GM15510 (cell line): ENCODE results near the gene SLC30A5.

Source experiments
- POLR2A ChIP-seq: IDR thresholded peaks from 3 replicates; pipeline ENCODE4 v1.6.1; 2011; ENCODE audit warnings: borderline replicate concordance; ENCODE audit not compliant: insufficient read length; ENCODE audit errors: extremely low read depth

SLC30A5 gene

DNA sequence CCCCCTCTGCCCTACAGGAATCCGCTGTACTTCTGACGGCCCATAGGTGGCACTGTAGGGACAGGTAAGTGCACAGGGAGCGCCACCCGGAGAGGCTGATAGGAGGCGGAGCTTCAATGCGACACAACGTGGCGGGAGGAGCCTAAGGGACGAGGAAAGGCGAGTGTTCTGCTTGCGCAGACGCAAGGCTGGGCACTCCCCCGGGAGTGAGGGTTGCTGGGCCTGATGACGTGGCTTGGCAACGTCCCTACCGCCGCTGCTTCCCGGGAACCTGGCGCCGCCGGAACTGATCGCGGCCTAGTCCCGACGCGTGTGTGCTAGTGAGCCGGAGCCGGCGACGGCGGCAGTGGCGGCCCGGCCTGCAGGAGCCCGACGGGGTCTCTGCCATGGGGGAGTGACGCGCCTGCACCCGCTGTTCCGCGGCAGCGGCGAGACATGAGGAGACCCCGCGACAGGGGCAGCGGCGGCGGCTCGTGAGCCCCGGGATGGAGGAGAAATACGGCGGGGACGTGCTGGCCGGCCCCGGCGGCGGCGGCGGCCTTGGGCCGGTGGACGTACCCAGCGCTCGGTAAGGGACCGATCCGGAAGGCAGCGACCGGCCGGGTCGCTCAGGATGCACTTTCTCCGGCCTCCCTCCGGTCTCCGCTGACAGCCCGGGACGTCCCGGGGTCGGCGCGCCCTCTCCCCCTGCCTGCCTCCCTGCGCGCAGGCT is at the start of gene SLC30A5:
Gene SLC30A5, plus strand, starts transcription at position 244 of the 712 bp plus-strand sequence. Its CDS starts 242 bp downstream, at position 486.
- TF ChIP-seq POLR2A, result peak; percentile 93

DNA sequence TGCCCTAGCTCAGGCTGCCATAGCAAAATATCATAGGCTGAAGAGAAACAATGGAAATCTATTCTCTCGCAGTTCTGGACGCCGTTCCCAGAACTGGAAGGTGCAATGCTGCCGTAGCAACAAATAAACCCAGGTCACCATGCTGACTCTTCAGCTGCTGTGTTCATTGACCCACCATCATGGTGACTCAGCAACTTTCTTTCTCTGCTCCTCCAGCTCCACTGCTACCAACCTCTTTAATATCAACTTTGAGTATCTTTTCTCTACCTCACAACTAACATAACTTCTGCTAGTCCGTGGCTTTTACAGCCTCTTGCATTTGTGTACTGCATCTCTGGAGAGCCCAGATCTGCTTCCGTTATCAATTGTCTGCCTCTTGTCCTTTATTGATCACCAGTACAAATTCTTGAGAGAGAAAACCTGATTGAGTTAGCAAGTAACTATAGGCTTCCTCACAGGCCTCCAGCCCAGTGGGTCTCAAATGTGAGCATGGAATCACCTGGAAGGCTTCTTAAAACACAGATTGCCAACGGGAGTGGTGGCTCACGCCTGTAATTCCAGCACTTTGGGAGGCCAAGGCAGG is 47.3 kb upstream of the SLC30A5 start:
- no peak for TF ChIP-seq POLR2A

DNA sequence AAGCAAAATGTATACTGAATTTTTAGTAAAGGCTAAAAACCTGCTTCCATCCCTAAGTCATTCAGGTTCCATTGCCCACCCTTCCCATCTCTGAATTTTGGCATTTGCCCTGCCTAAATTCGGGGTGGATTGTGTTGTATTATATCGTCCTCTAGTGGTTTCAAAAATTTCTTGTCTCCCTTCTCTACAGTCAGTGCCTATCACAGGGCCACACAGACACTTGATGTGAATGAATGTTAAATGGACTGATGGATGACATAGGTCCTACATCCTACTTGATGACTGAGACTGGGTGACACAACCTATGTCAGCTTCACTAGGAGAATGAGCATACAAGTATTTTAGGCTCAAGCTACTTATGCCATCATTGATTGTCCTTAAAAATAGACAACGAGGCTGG is 45.6 kb upstream of the SLC30A5 start:
- no peak for TF ChIP-seq POLR2A

DNA sequence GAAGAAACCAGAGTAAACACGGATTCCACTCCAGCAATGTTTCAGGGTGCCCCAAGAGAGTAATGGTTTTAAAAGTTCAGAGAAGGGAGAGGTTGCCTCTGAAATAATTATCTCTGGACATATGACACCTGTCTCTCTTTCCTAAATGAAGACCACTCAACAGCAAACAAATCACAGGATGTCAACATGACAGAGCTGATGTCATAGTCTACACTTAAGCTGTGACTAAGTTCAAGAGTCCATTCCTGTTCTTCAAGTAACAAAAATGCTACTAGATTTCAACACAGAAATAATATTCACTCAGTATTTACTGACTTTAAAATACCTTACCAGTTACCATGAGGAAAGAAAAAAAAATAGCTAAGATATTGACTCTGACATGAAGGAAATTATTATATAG is 44.7 kb upstream of the SLC30A5 start:
- TF ChIP-seq POLR2A, result no peak

DNA sequence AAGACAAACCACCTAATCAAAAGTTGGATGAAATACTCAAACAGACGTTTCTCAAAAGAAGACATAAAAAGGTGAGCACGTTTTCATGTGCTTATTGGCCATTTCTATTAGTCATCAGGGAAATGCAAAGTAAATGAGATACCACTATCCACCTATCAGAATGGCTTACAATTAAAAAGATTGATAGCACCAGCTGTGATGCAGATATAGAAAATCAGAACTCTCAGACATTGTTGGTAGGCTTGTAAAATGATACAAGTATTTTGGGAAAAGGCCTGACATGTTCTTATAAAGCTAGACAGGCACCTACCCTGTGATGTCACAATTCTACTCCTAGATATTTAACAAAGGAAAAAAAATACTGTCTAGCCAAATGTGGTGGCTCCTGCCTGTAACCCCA is 44.0 kb upstream of the SLC30A5 start:
- TF ChIP-seq POLR2A, result no peak

DNA sequence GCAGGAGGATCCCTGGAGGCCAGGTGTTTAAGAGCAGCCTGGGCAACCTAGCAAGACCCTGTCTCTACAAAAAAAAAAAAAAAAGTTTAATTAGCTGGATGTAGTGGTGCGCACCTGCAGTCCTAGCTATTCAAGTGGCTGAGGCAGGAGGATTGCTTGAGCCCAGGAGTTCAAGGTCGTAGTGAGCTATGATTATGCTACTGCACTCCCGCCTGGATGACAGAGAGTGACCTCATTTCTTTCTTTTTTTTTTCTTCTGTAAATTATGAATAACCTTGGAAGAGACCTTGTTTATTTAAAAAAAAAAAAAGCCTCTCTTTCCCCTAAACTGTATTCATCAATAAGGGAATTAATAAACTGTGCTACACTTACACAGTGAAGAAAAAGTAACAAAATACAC is 43.6 kb upstream of the SLC30A5 start:
- TF ChIP-seq POLR2A, result no peak

DNA sequence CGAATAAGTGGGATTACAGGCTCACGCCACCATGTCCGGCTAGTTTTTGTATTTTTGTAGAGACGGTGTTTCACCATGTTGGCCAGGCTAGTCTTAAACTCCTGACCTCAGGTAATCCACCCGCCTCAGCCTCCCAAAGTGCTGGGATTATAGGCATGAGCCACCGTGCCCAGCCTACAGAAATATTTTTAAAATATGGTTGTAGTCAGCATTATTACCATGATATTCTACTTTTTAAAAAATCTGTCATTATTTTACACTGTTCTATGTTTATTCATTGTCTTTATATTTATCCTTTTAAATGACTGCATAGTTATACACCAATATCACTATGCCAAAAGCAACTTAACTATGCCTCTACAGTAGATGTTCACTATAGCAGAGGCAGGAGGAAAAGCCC is 41.6 kb upstream of the SLC30A5 start:
- no peak for TF ChIP-seq POLR2A

DNA sequence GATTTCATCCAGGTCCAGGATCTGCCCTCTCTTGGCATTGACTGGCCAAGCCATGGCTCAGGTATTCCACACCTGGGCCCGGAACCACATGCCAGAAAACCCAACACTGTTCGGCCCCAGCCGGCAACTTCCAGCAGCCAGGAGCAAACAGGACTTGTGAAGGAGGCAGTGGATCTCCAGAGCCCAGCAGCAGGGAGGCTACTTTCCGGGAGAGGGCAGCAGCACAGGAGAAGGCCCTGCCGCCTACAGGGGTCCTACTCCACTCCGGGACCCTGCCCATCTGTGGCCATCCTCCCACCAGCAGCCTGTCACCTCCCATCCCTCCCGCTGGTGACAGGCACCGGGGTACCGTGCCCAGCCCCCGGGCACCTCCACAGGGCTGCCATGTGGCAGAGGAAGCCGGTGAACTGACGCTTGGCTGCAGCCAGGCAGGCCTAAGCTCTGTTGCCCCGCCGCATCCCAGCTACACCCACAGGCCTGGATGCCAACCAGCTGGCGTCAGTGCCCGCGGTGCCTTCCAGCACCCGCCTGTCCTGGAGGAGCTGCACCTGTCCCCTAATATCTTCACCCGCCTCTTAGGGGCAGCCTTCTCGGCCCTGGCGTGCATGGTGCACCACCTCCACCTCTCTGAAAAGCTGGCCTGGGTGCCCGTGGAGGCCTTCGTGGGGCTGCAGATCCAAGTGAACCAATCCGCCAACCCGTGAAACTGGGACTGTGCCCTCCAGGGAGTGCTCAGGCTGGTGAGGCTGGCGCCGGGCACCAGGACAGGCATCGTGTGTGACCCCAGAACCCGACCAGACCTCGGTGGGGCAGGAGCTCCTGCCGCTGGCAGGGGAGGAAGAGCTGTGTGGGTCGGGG is 18.9 kb upstream of the SLC30A5 start:
- TF ChIP-seq POLR2A, result no peak

DNA sequence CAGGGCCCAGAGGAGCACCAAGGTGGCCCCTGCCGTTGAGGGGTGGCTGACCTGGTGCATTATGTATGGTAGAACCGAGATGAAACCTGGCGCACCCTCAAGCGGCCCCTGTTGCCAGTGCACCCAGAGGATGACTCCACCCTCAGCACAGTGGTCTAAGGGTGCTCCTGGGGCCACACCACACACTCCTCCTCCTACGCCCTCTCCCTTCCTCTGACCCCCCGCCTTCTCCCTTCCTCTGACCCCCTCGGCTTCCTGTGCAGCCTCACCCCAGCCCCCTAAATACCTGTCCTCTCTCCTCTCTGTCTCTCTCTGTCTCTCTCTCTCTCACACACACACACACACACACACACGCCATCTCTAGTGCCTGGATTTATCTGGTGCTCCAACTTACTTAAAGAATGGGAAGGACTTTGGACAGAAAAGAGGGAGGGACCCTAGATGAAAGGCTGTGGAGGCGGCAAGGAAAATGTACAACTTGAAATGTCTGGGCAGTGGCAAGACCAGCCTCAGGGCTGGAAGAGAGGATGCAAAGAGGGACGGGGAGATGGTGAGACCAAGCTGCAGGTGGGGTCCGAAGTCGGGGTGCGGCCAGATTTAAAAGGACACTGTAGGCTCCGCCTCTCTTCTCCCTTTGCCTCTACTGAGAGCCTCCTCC is 18.2 kb upstream of the SLC30A5 start:
- TF ChIP-seq POLR2A, result no peak

DNA sequence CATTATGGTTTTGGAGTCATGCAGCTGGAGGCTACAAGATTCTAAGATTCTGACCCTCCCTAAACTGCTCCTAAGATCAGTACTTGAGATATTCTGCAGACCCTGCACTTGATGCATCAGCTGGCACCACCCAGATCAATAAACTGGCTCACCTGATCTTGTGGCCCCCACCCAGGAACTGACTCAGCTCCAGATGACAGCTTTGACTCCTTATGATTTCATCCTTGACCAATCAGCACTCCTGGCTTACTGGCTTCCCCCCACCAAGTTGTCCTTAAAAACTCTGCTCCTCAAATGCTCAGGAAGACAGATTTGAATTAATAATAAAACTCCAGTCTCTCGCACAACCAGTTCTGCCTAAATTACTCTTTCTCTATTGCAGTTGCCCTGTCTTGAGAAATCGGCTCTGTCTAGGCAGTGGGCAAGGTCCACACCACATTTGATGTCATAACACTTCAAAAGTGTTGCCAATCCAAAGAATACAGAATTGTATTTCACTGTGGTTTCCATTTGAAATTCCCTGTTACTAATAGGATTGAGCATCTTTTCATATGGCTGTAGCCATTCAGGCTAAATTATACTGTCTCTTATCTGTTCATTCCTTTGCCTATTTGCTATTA is 14.8 kb upstream of the SLC30A5 start:
- no peak for TF ChIP-seq POLR2A

DNA sequence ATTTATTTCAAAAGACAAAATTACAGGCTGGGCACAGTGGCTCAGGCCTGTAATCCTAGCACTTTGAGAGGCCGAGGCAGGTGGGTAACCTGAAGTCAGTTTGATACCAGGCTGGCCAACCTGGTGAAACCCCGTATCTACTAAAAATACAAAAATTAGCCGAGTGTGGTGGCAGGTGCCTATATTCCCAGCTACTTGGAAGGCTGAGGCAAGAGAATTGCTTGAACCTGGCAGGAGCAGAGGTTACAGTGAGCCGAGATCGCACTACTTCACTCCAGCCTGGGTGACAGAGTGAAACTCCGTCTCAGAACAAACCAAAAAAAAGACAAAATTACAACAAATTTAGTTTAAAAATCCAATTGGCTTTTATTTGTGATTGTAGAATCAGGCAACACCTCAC is 14.3 kb upstream of the SLC30A5 start:
- no peak for TF ChIP-seq POLR2A

DNA sequence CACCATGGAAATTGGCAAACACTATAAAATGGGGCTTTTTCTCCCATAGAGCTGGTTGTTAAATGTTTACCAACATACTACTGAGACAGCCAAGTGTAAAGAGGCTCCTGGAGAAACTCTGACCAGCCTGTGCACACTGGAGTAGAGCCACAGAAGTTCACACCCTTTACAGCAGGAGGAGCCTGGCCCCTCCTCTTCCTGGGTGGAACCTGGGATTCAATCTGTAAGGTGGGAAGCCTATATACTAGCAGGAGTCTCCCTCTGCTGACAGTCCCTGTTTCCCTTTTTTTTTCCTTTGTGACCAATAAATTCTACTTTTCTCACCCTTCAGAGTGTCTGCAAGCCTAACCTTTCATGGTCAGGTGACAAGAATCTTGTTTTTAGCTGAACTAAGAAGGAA is 10.4 kb upstream of the SLC30A5 start:
- no peak for TF ChIP-seq POLR2A

DNA sequence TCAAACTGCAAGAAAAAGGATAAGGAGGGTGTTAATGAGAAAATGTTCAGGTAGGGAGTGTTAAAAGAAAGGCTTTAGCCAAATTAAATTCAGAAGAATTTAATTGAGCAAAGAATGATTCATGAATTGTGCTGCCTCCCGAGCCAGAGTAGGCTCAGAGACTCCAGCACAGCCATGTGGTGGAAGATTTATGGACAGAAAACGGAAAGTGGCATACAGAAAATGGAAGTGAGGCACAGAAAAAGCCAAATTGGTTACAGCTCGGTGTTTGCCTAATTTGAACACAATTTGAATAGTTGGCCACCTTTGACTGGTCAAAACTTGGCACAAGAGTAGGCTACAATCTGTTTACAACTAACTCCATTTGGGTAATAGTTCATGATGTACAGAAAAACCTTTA is 9.6 kb upstream of the SLC30A5 start:
- TF ChIP-seq POLR2A, result no peak

DNA sequence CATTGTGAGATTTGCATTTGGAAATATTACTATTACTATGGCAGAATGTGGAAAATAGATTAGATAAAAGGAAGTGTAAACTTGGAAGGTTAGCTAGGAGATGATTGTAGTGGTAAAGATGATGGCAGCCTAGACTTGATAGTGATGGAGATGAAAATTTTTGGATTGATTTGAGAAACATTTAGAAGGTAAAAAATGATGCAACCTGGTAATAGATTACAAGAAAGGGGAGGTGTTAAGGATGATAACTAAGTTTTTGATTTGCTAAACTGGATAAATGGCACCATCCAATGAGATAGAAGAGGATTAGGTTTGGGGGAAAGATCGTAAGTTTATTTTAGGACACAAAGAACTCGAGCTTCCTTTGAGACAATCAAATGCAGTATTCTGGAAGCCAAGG is 8.9 kb upstream of the SLC30A5 start:
- no peak for TF ChIP-seq POLR2A

DNA sequence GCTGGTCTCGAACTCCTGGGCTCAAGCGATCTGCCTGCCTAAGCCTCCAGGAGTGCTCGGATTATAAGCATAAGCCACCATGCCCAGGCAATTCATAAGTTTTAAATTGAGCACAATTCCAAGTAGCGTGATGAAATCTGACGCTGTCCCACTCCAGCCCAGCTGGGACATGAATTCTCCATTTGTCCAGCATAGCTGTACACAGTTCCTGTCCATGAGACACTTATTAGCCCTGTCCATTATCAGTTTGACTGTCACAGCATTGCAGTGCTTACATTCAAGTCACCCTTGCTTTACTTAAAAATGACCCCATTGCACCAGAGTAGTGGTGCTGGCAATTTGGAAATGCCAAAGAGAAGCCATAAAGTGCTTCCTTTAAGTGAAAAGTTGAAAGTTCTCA is 7.6 kb upstream of the SLC30A5 start:
- no peak for TF ChIP-seq POLR2A
